Measurements from ENCODE around the gene WDR5. TPM values are rescaled to one million over a fixed set of nuclear protein-coding genes. Genes with fewer than 3 reads are reported as not detected.

The WDR5 gene
- total and polyA plus RNA-seq, 10 of the 15 experiments (the other 5 are each of a cell fraction or from before 2014, with no cell fraction given): 1.4 to 43.7 (median 33.2) TPM

DNA sequence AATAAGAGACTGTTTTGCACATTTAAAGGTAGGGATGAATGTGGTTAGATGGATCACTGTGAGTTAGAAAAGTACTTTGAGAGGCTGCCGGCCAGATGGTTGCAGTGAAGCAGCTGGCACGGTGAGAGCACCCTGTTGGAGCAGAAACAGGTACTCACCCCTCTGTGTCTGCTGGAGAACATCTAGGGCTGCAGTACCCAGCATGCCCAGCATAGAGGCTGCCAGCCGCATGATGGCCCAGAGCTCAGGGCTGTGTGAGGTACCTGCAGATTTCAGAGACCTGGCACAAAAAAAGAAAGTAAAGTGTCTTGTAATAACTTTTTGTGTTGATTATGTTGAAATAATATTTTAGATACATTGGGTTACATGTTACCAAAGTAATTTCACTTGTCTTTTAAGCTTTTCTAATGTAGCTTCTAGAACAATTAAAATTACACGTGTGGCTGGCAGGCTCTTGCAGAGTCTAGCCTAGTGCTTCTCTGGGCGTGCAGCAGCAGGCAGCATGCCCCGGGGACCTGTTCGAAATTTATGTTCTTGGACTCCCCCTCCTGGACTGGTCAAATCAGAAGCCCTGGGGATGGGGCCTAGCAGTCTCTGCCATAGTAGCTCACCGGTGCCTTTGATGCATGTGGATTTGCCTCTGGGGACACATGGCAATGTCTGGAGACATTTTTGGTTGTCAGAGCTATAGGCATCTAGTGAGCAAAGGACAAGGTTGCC lies 11.1 kb downstream of the WDR5 start (continued):
- TF ChIP-seq EED (IDR thresholded peaks at IDR 0.05; ENCODE audit: low read depth) (no peak), RUNX3 (IDR thresholded peaks at IDR 0.05; ENCODE audit: low read length) (no peak)

DNA sequence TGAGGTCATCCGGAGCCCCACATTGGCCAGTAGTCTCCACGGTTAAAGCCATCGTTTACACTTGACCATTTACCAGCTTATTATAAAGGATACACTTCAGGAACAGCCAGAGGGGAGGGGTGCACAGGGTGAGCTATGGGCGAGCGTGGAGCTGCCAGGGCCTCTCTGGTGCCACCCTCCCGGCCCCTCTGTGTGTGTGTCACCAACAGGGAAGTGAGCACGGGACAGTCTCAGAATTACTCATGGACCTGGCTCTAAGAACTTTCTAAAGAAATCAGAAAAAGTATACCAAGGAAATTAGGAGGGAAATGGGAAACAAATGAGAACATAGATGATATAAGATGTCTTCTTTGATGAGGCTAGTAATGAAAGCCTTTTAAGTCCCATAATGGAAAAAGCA lies 13.5 kb downstream of the WDR5 start:
- peaks cover 37 to 38% of the 10 kb centered on the region in 2 experiments; a peak in 3 of 4 replicates for H3K36me3 ChIP-seq (ENCODE audit: control insufficient read depth in 2 of 2, insufficient read depth in 2 of 2, low read length in 1 of 2)
- no peak for TF ChIP-seq BCL11A (IDR thresholded peaks at IDR 0.05; ENCODE audit: low read depth, low read length)
- no peak for TF ChIP-seq RFX5 (IDR thresholded peaks at IDR 0.05; ENCODE audit: low read depth, low read length)
- no peak for TF ChIP-seq NR2C2 (IDR thresholded peaks at IDR 0.05; ENCODE audit: borderline replicate concordance, control insufficient read depth, insufficient read length, low read depth)
- TF ChIP-seq MEF2B (IDR thresholded peaks at IDR 0.05; ENCODE audit: partially characterized antibody, poor library complexity, severe bottlenecking): no peak
- no peak for TF ChIP-seq GABPA (IDR thresholded peaks at IDR 0.05; ENCODE audit: low read depth)
- TF ChIP-seq, protein P1, sequence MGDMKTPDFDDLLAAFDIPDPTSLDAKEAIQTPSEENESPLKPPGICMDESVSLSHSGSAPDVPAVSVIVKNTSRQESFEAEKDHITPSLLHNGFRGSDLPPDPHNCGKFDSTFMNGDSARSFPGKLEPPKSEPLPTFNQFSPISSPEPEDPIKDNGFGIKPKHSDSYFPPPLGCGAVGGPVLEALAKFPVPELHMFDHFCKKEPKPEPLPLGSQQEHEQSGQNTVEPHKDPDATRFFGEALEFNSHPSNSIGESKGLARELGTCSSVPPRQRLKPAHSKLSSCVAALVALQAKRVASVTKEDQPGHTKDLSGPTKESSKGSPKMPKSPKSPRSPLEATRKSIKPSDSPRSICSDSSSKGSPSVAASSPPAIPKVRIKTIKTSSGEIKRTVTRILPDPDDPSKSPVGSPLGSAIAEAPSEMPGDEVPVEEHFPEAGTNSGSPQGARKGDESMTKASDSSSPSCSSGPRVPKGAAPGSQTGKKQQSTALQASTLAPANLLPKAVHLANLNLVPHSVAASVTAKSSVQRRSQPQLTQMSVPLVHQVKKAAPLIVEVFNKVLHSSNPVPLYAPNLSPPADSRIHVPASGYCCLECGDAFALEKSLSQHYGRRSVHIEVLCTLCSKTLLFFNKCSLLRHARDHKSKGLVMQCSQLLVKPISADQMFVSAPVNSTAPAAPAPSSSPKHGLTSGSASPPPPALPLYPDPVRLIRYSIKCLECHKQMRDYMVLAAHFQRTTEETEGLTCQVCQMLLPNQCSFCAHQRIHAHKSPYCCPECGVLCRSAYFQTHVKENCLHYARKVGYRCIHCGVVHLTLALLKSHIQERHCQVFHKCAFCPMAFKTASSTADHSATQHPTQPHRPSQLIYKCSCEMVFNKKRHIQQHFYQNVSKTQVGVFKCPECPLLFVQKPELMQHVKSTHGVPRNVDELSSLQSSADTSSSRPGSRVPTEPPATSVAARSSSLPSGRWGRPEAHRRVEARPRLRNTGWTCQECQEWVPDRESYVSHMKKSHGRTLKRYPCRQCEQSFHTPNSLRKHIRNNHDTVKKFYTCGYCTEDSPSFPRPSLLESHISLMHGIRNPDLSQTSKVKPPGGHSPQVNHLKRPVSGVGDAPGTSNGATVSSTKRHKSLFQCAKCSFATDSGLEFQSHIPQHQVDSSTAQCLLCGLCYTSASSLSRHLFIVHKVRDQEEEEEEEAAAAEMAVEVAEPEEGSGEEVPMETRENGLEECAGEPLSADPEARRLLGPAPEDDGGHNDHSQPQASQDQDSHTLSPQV (IDR thresholded peaks at IDR 0.05): no peak
- no peak for TF ChIP-seq ATF3 (IDR thresholded peaks at IDR 0.05; ENCODE audit: borderline replicate concordance, extremely low read depth, low read depth, low read length)
- TF ChIP-seq, protein P2, sequence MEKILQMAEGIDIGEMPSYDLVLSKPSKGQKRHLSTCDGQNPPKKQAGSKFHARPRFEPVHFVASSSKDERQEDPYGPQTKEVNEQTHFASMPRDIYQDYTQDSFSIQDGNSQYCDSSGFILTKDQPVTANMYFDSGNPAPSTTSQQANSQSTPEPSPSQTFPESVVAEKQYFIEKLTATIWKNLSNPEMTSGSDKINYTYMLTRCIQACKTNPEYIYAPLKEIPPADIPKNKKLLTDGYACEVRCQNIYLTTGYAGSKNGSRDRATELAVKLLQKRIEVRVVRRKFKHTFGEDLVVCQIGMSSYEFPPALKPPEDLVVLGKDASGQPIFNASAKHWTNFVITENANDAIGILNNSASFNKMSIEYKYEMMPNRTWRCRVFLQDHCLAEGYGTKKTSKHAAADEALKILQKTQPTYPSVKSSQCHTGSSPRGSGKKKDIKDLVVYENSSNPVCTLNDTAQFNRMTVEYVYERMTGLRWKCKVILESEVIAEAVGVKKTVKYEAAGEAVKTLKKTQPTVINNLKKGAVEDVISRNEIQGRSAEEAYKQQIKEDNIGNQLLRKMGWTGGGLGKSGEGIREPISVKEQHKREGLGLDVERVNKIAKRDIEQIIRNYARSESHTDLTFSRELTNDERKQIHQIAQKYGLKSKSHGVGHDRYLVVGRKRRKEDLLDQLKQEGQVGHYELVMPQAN (conservative IDR thresholded peaks at IDR 0.05): no peak
- no peak for TF ChIP-seq FOS (IDR thresholded peaks at IDR 0.05; ENCODE audit: borderline replicate concordance, extremely low read depth, insufficient read length)
- FAIRE-seq: no peak
- ChIA-PET POLR2A (no interaction called here), SMC1A (ENCODE audit: uncharacterized antibody, unreplicated experiment) (no interaction called here), CTCF (no interaction called here), RAD21 (ENCODE audit: unreplicated experiment) (no interaction called here)
- peaks cover 12% of the 10 kb centered on the region for H3K4me1 ChIP-seq (ENCODE audit: control insufficient read depth, insufficient read depth, low read length)
- H3K27me3 ChIP-seq (replicated peaks in 1 of 2; ENCODE audit: control insufficient read depth in 2 of 2, insufficient read depth in 2 of 2, low read length in 1 of 2): no peaks in the 10 kb centered on the region
- no peak overlapping the region for H3K9ac ChIP-seq (ENCODE audit: control insufficient read depth, insufficient read depth, low read length)
- no peak overlapping the region for H3K27ac ChIP-seq (ENCODE audit: control insufficient read depth, insufficient read depth)
- DNase-seq (ENCODE audit: low read depth, low spot score): no peak
- H3K4me2 ChIP-seq (ENCODE audit: control insufficient read depth, insufficient read depth): no peak overlapping the region
- 73% methylated on average over 7 of the region's 7 CpGs for WGBS (ENCODE audit: insufficient coverage, insufficient replicate concordance, low lambda C conversion rate, missing lambda C conversion rate)
- no TSS peak for BruUV-seq (replicated peaks)
- intact Hi-C loops (cut with micrococcal nuclease; ENCODE audit: unreplicated experiment): no loop called here
- H4K20me1 ChIP-seq (ENCODE audit: control insufficient read depth, insufficient read depth): no peaks in the 10 kb centered on the region
- ATAC-seq: no peak
- no peak overlapping the region for H2AFZ ChIP-seq (ENCODE audit: control insufficient read depth, low read depth, low read length)
- no peaks in the 10 kb centered on the region for H3K9me3 ChIP-seq (replicated peaks; ENCODE audit: control insufficient read depth, insufficient read depth, low read length)
- H3K4me3 ChIP-seq: no peak overlapping the region
- H3K79me2 ChIP-seq (ENCODE audit: control insufficient read depth, insufficient read depth, low read length): no peaks in the 10 kb centered on the region
- in situ Hi-C loops (cut with MboI): no loop called here

All from GM12878 (cell line).